NOMO-1 treated with dmso at 0.1 percent for 144 hours (cell line): ENCODE measurements around the gene ADAMTS3.
"Not testable (repeated sequence)": the region's sequence is repeated elsewhere in the genome, so short reads cannot be mapped to it uniquely, and the experiment has no call there.

Experiments
- DNase-seq: peaks from one replicate; lab custom pipeline; 2025; ENCODE audit not compliant: unreplicated experiment; lab: John Stamatoyannopoulos, UW

The ADAMTS3 gene

DNA sequence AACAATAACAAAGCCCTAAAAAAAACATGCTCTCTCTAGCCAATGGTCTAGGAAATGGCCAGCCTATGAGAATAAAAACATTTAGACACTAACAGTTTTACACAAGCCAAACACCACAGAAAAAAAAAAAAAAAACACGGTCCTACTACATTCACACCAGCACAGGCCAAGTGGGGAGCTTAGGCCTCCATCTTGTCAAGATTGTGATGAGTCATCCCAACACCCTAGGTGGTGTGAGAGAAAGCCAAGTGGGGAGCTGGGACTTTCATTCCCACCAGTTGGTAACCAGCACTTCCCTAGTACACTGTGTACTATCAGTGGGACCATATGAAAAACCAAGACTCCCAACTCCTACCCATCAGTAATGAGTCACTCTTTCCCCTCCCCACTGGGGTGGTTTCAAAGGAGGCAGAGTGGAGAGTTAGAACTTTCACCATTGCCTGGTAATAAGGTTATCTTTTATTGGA lies 95.6 kb downstream of the ADAMTS3 start:
- DNase-seq = no peak

- DNase-seq = no peak
Measured at GRCh38 chr4:72471816-72472215, 97.2 kb downstream of the ADAMTS3 start.

GRCh38 chr4:72468904-72469502 lies 100.0 kb downstream of the ADAMTS3 start:
- no peak for DNase-seq

GRCh38 chr4:72467633-72468032 lies 101.4 kb downstream of the ADAMTS3 start:
- DNase-seq = no peak

DNA sequence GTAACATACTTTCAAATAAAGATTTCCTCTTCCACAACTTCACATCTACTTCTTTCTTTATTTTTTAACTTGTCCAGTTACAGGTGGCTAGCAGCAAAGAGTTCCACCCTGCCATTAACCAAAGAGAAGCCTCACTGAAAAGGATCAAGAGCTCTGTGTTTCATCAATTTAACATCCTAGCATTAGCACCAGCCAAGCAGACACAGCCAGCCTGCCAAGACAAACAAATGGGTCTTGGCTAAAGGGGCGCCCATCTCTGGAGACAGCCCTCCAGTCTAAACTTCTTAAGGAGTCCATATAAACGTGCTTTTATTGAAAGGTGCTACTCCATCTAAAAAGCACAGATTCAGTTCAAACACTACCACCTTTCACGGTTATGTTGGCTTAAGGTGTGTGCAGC lies 105.3 kb downstream of the ADAMTS3 start:
- no peak for DNase-seq

- DNase-seq = no peak
Measured at GRCh38 chr4:72457158-72457557, 111.9 kb downstream of the ADAMTS3 start.

- no peak for DNase-seq
Measured at GRCh38 chr4:72451349-72451748, 117.7 kb downstream of the ADAMTS3 start.

DNA sequence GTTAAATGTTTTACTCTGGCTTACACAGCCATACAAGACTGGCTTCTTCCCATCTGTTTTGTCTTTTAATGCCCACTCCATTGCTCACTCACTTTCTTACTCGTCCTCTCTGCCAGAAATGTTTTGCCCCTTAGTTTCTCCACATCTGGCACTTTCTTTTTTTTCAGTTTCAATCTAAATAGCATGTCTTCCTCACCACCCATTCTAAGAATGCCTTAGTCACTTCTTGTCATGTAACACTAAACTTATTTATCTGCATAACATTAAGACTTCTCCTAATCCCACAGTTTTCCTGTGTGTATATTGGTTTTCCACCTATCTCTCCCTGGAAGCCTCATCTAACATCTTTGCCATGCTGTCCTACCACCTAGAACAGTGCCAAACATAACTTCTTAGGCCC lies 119.3 kb downstream of the ADAMTS3 start:
- no peak for DNase-seq

GRCh38 chr4:72448231-72448630 lies 120.8 kb downstream of the ADAMTS3 start:
- no peak for DNase-seq

- no peak for DNase-seq
Measured at GRCh38 chr4:72446353-72447055, 122.5 kb downstream of the ADAMTS3 start.

- no peak for DNase-seq
Measured at GRCh38 chr4:72444092-72444491, 124.9 kb downstream of the ADAMTS3 start.

DNA sequence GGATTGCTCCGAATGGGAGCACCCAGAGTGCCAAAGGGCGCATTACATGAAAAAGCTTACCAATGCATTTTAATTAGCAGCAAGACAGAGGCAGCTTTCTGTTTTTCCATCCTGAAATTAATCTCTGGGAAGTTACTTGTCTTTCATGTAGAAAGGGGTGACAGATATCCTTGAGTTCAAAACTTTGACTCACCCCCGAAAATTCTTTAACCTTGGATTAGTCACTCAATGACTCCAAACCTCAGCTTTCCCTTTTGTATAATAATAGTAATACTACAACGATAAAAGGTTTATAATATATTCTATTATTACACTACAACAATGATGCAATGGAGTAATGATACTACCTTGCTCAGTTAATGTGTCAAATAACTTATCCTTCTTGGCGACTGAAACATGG lies 126.3 kb downstream of the ADAMTS3 start:
- no peak for DNase-seq

- no peak for DNase-seq
Measured at GRCh38 chr4:72442147-72442546, 126.9 kb downstream of the ADAMTS3 start.

DNA sequence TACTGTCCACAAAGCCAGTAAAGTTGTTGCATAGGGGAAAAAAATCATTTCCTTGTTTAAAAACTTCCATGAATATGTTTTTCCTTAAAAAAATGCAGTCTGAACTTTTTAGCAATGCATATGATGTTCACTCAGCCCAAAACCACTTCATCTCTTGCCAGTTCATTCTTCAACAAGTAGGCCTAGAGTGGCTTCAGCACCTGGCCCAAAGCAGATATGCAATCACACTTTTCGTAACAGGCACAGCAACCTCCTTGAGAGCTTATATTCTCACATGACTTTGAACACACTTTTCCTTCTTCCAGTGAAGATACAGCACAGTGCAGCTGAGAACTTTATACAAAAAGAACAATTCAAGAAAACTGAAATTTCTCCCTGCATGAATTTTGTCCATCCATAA lies 128.6 kb downstream of the ADAMTS3 start:
- no peak for DNase-seq

DNA sequence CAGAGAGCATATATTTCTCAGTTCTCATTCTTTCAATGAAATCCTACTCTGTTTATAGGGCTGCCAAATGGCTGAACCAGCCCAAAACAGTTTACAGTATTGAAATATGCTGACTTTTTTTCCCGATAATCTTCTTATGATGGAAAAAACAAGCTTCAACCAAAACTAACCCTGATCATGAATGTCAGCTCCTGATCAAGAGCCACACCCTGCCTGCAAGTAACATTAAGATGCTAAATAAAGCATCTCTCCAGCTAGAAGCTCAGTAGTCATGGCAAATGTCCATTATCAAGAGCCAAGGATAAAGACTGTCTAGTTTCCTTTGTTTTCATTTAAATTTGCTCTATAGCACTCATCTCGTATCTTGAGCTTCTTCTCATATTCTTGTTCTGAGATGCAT lies 136.0 kb downstream of the ADAMTS3 start:
- DNase-seq = no peak

DNA sequence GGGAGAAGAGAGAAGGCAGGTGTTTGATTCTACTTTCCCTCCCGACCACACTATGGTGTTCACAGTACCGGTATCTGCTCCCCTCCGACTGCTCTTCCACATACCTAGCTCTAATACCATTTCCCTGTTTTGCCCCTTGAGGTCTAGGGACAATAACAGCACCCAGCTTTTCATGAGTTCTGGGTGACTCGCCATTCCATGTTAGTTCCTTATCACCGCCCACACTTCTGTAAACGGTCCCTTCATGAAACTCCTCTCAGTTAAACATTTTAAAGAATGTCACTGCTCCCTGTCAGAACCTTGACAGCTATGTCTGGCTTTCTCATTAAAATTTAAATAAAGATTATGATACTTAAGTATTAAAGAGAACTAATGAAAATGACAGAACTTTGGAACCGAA lies 136.7 kb downstream of the ADAMTS3 start:
- no peak for DNase-seq

GRCh38 chr4:72430988-72431387 lies 138.0 kb downstream of the ADAMTS3 start:
- no peak for DNase-seq

- no peak for DNase-seq
Measured at GRCh38 chr4:72430050-72430449, 139.0 kb downstream of the ADAMTS3 start.

- DNase-seq = no peak
Measured at GRCh38 chr4:72429397-72429889, 139.6 kb downstream of the ADAMTS3 start.

DNA sequence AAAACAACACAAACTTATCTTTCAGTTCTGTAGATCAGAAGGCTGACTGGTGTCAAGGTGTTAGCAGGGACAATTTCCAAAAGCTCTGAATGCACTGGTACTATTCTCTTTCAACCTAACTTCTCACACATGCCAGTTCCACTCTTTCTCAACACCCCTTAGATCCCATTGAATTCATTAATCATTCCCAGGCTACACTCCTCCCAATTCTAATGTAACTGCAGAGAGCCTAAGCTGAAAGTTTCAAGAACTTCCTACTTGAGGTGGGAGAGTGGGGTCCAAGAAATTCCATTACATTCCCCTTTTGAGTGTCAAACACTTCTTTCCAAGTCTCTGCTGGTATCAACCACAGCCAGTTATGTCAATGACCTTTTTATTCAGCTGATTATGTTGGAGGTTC lies 142.0 kb downstream of the ADAMTS3 start:
- no peak for DNase-seq

DNA sequence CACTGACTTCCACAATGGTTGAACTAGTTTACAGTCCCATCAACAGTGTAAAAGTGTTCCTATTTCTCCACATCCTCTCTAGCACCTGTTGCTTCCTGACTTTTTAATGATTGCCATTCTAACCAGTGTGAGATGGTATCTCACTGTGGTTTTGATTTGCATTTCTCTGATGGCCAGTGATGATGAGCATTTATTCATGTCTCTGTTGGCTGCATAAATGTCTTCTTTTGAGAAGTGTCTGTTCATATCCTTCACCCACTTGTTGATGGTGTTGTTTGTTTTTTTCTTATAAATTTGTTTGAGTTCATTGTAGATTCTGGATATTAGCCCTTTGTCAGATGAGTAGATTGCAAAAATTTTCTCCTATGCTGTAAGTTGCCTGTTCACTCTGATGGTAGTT lies 143.1 kb downstream of the ADAMTS3 start:
- DNase-seq = not testable (repeated sequence)

GRCh38 chr4:72424006-72424405 lies 145.0 kb downstream of the ADAMTS3 start:
- no peak for DNase-seq

DNA sequence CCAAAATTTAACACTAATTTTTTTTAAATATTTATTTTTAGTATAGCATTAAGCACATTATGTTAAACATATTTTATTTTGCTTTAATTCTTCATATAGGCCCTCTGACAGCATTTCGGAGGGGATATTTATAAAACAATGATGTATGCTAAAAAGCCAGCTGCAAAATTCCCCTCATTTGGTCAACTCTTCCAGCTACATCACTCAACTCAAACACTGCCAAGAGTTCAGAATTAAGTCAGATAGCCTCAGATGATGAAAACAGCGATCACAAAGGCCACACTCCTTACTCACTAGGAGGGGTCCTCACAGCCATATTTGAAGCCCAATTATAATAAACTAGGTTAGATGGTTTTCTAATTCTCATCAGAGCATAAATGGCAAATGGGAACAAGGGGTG lies 146.6 kb downstream of the ADAMTS3 start:
- no peak for DNase-seq
